ENCODE data around the gene RNF180.

DNA sequence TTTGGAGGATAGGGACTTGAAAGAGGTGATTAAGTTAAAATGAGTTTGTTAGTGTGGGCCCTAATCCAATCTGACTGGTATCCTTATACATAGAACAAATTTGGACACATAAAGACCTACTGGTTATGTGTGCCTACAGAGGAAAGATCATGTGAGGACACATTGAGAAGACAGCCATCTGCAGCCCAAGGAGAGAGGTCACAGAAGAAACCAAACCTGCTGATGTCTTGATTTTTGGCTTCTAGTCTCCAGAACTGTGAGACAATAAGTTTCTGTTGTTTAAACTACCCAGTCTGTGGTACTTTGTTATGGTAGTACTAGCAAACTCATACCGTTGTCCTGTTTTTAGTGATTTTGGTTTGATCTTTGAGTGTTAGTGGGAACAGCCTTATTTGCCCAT is 18.3 kb downstream of the RNF180 start:
- TF ChIP-seq, protein P1, sequence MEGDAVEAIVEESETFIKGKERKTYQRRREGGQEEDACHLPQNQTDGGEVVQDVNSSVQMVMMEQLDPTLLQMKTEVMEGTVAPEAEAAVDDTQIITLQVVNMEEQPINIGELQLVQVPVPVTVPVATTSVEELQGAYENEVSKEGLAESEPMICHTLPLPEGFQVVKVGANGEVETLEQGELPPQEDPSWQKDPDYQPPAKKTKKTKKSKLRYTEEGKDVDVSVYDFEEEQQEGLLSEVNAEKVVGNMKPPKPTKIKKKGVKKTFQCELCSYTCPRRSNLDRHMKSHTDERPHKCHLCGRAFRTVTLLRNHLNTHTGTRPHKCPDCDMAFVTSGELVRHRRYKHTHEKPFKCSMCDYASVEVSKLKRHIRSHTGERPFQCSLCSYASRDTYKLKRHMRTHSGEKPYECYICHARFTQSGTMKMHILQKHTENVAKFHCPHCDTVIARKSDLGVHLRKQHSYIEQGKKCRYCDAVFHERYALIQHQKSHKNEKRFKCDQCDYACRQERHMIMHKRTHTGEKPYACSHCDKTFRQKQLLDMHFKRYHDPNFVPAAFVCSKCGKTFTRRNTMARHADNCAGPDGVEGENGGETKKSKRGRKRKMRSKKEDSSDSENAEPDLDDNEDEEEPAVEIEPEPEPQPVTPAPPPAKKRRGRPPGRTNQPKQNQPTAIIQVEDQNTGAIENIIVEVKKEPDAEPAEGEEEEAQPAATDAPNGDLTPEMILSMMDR (IDR thresholded peaks at IDR 0.05): no peak
- no peak for TF ChIP-seq EZH2 (IDR thresholded peaks at IDR 0.05; ENCODE audit: borderline replicate concordance, insufficient read depth, low read depth, low read length, poor library complexity, severe bottlenecking)
